A673 (cell line): ENCODE results near the gene TMEM255B. TPM values are rescaled to one million over a fixed set of nuclear protein-coding genes. Genes with fewer than 3 reads are reported as not detected.
"Not testable (repeated sequence)": the region's sequence is repeated elsewhere in the genome, so short reads cannot be mapped to it uniquely, and the experiment has no call there.

Experiments
- BruUV-seq: library from RNA; stranded (reverse); fragments of 400-500 nt; replicated peaks from 2 replicates; lab custom pipeline; 2021; lab: Mats Ljungman, UMichigan
- CTCF ChIA-PET: fragments of 300-600 bp; sonication (Branson Sonifier 250); formaldehyde crosslinking; loops from one replicate; lab custom pipeline; 2022; ENCODE audit warnings: antibody characterized with exemption; lab: Charles Lee
- POLR2A ChIA-PET: fragments of 300-600 bp; sonication (Branson Sonifier 250); formaldehyde crosslinking; loops from one replicate; lab custom pipeline; 2022; ENCODE audit warnings: antibody characterized with exemption; ENCODE audit not compliant: low non-redundant PET; lab: Charles Lee
- DNase-seq: peaks from one replicate; pipeline ENCODE4 v3.0.0-alpha.2; 2015; ENCODE audit warnings: low spot score
- H3K27ac ChIP-seq: fragments of 200-600 bp; sonication (generic); 2 replicates; pipeline ENCODE4 v1.5.1; 2016; ENCODE audit warnings: mixed run types, low read depth, mild to moderate bottlenecking, mixed read lengths, antibody characterized with exemption, low read length; ENCODE audit not compliant: poor library complexity, severe bottlenecking
- H3K27me3 ChIP-seq: fragments of 200-600 bp; sonication (generic); replicated peaks from 2 replicates; pipeline ENCODE4 v1.6.1; 2017; ENCODE audit warnings: mixed run types, low read depth, mild to moderate bottlenecking, mixed read lengths, antibody characterized with exemption, low read length; ENCODE audit not compliant: insufficient read depth, poor library complexity
- H3K36me3 ChIP-seq: fragments of 200-600 bp; sonication (generic); 2 replicates; pipeline ENCODE4 v1.6.1; 2016; ENCODE audit warnings: mixed run types, mild to moderate bottlenecking, mixed read lengths, antibody characterized with exemption, low read length; ENCODE audit not compliant: insufficient read depth, poor library complexity, severe bottlenecking
- H3K4me1 ChIP-seq: fragments of 200-600 bp; sonication (generic); 2 replicates; pipeline ENCODE4 v1.6.1; 2017; ENCODE audit warnings: mixed run types, mild to moderate bottlenecking, mixed read lengths, antibody characterized with exemption, low read length; ENCODE audit not compliant: insufficient read depth, poor library complexity, severe bottlenecking
- H3K4me3 ChIP-seq: fragments of 200-600 bp; sonication (generic); 2 replicates; pipeline ENCODE4 v1.5.1; 2016; ENCODE audit warnings: low read depth, mixed run types, mild to moderate bottlenecking, mixed read lengths, low read length; ENCODE audit not compliant: poor library complexity, severe bottlenecking
- H3K9me3 ChIP-seq: fragments of 200-600 bp; sonication (generic); 2 replicates; pipeline ENCODE4 v1.6.1; 2016; ENCODE audit warnings: mixed run types, low read depth, mild to moderate bottlenecking, mixed read lengths, antibody characterized with exemption, low read length; ENCODE audit not compliant: poor library complexity, severe bottlenecking
- EZH2 ChIP-seq: fragments of 200-600 bp; sonication (generic); IDR thresholded peaks from 2 replicates; pipeline ENCODE4 v1.6.1; 2017; ENCODE audit warnings: borderline replicate concordance, low read depth, mild to moderate bottlenecking, mixed read lengths, antibody characterized with exemption, low read length; ENCODE audit not compliant: poor library complexity, severe bottlenecking
- intact Hi-C: fragments of 100-400 bp; cut with micrococcal nuclease; formaldehyde crosslinking; loops from one replicate; pipeline ENCODE4 v1.10.0; 2022; ENCODE audit not compliant: unreplicated experiment
- total RNA-seq: library from RNA; stranded (reverse); gene quantifications from 2 replicates; pipeline ENCODE4 v1.2.3, GENCODE V29; 2021
- TF ChIP-seq, protein P1 (sequence below): fragments of 300-800, 200-600 bp; sonication (generic); conservative IDR thresholded peaks from 2 replicates; pipeline ENCODE4 v1.5.1; 2017; ENCODE audit warnings: low read depth, mild to moderate bottlenecking, antibody characterized with exemption, low read length, moderate library complexity, mixed read lengths

Gene TMEM255B
- total RNA-seq, 1 experiment from 2014 or later, result 0.06 TPM

- no TSS peak for BruUV-seq
- no peak for DNase-seq
- Histone ChIP-seq H3K27me3 (no peaks in the 10 kb centered on the region), H3K36me3 (no peaks in the 10 kb centered on the region), H3K4me3 (no peak overlapping the region), H3K4me1 (peaks cover 9% of the 10 kb centered on the region), H3K27ac (no peak overlapping the region), H3K9me3 (no peaks in the 10 kb centered on the region)
- TF ChIP-seq, protein P1, sequence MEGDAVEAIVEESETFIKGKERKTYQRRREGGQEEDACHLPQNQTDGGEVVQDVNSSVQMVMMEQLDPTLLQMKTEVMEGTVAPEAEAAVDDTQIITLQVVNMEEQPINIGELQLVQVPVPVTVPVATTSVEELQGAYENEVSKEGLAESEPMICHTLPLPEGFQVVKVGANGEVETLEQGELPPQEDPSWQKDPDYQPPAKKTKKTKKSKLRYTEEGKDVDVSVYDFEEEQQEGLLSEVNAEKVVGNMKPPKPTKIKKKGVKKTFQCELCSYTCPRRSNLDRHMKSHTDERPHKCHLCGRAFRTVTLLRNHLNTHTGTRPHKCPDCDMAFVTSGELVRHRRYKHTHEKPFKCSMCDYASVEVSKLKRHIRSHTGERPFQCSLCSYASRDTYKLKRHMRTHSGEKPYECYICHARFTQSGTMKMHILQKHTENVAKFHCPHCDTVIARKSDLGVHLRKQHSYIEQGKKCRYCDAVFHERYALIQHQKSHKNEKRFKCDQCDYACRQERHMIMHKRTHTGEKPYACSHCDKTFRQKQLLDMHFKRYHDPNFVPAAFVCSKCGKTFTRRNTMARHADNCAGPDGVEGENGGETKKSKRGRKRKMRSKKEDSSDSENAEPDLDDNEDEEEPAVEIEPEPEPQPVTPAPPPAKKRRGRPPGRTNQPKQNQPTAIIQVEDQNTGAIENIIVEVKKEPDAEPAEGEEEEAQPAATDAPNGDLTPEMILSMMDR, result no peak
- no peak for TF ChIP-seq EZH2
- POLR2A ChIA-PET, result no interaction called here
- CTCF ChIA-PET, result no interaction called here
- intact Hi-C loops, result no loop called here
These were observed 73.6 kb downstream of the TMEM255B start for GRCh38 chr13:113832631-113833030.

DNA sequence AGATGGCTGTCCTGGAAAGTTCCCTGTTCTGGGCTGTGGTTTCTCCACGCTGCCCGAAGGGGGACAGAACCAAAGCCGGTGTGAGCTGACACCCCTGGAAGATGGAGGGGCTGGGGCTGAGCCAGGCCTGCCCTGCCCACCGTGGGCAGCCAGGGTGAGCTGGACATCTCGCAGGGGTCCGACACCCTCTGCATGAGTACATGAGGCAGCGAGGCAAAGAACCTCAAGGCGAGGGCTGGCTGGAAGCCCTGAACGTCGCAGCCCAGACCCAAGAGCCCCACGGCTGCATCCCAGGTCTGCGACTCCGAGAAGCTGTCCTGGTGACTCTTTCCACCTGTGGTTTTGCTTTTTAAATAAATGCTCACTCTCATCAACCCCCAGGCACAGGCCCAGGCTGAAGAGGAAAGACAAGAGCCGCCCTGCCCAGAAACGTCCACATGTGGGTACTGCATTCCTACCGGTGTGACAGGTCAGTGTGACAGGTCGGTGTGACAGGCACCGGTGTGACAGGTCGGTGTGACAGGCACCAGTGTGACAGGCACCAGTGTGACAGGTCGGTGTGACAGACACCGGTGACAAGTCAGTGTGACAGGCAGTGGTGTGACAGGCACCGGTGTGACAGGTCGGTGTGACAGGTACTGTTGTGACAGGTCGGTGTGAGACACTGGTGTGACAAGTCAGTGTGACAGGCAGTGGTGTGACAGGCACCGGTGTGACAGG is 74.2 kb downstream of the TMEM255B start:
- ChIA-PET POLR2A (no interaction called here), CTCF (no interaction called here)
- Histone ChIP-seq H3K36me3 (no peaks in the 10 kb centered on the region), H3K4me1 (peaks cover 11% of the 10 kb centered on the region), H3K27me3 (no peaks in the 10 kb centered on the region), H3K27ac (no peak overlapping the region), H3K9me3 (no peaks in the 10 kb centered on the region), H3K4me3 (no peak overlapping the region)
- intact Hi-C loops, result no loop called here
- no peak for TF ChIP-seq EZH2
- TF ChIP-seq, protein P1, result no peak
- no TSS peak for BruUV-seq
- DNase-seq, result no peak

DNA sequence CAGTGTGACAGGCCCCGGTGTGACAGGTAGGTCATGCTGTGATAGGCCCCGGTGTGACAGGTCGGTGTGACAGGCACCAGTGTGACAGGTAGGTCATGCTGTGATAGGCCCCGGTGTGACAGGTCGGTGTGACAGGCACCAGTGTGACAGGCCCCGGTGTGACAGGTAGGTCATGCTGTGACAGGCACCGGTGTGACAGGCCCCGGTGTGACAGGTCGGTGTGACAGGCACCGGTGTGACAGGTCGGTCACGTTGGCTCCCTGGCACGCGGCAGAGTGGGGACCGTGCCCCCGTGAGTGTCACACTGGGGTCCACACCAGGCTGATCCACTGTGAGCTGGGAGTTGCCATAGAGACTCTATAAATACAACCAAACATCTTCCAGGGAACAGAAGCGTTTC is 75.0 kb downstream of the TMEM255B start:
- H3K4me1 ChIP-seq, result peaks cover 11% of the 10 kb centered on the region
- H3K36me3 ChIP-seq, H3K4me3 ChIP-seq, DNase-seq, CTCF ChIA-PET, H3K9me3 ChIP-seq, H3K27me3 ChIP-seq, H3K27ac ChIP-seq, BruUV-seq, intact Hi-C loops, POLR2A ChIA-PET: not testable (repeated sequence)
